A673 (cell line): Measurements from ENCODE around the gene TM4SF18.

Source experiments
- CTCF ChIP-seq: fragments of 300-800, 200-600 bp; sonication (generic); conservative IDR thresholded peaks from 2 replicates; pipeline ENCODE4 v1.5.1; 2017; ENCODE audit warnings: low read depth, mild to moderate bottlenecking, antibody characterized with exemption, low read length, moderate library complexity, mixed read lengths
- EZH2 ChIP-seq: fragments of 200-600 bp; sonication (generic); IDR thresholded peaks from 2 replicates; pipeline ENCODE4 v1.6.1; 2017; ENCODE audit warnings: borderline replicate concordance, low read depth, mild to moderate bottlenecking, mixed read lengths, antibody characterized with exemption, low read length; ENCODE audit not compliant: poor library complexity, severe bottlenecking

- TF ChIP-seq EZH2 (no peak), CTCF (no peak)
These were observed 18.4 kb downstream of the TM4SF18 start for GRCh38 chr3:149314807-149315578.
